ENCODE measurements around the gene MAK.
"Not testable (repeated sequence)": the region's sequence is repeated elsewhere in the genome, so short reads cannot be mapped to it uniquely, and the experiment has no call there.

The MAK gene

DNA sequence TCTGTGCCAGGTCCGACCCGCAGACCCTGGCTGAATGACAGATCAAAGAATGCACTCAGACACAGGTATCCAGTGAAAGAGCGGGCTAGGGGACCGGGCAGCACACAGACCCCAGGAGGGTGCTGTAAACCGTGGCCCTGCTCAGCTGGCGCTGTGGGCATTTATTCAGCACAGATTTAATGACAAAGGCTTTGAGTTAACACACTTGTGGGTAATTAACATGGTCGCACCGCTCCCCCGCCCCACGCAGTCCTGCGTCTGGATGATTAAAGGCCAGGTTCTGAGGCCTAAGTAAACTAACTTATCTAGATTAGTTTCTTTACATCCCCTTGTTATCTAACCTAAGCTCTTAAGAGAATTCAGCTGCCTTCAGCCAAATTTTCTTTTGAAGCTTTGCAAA is 3.5 kb downstream of the MAK start:
- TF ChIP-seq, protein P1, sequence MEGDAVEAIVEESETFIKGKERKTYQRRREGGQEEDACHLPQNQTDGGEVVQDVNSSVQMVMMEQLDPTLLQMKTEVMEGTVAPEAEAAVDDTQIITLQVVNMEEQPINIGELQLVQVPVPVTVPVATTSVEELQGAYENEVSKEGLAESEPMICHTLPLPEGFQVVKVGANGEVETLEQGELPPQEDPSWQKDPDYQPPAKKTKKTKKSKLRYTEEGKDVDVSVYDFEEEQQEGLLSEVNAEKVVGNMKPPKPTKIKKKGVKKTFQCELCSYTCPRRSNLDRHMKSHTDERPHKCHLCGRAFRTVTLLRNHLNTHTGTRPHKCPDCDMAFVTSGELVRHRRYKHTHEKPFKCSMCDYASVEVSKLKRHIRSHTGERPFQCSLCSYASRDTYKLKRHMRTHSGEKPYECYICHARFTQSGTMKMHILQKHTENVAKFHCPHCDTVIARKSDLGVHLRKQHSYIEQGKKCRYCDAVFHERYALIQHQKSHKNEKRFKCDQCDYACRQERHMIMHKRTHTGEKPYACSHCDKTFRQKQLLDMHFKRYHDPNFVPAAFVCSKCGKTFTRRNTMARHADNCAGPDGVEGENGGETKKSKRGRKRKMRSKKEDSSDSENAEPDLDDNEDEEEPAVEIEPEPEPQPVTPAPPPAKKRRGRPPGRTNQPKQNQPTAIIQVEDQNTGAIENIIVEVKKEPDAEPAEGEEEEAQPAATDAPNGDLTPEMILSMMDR (IDR thresholded peaks at IDR 0.05; ENCODE audit: insufficient read depth, low read length, poor library complexity, severe bottlenecking): no peak
- no peak for DNase-seq (ENCODE audit: extremely low read depth, insufficient read length)

DNA sequence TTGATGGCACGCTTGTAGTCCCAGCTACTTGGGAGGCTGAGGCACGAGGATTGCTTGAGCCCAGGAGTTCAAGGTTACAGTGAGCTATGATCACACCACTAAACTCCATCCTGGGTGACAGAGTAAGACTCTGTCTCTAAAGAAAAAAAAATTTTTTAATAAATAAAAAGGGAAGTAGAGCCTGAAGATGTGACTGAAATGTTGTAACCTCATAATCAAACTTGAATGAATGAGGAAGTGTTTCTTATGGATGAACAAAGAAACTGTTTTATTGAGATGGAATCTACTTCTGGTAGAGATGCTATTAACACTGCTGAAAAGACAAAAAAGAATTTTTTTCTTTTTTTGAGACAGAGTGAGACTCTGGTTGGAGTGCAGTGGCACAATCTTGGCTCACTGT is 6.7 kb downstream of the MAK start:
- no peaks in the 10 kb centered on the region for H3K36me3 ChIP-seq (ENCODE audit: control insufficient read depth, insufficient read depth, low read length)
- H3K4me3 ChIP-seq (replicated peaks; ENCODE audit: low read depth, low read length): no peak overlapping the region
- DNase-seq (ENCODE audit: extremely low read depth, insufficient read length): no peak
- no peaks in the 10 kb centered on the region for H3K27me3 ChIP-seq (replicated peaks; ENCODE audit: control insufficient read depth, insufficient read depth, low read length)
- TF ChIP-seq, protein P1 (IDR thresholded peaks at IDR 0.05; ENCODE audit: insufficient read depth, low read length, poor library complexity, severe bottlenecking): no peak

More for the DNA sequence above, 3.5 kb downstream of the MAK start:
- Histone ChIP-seq H3K4me3 (replicated peaks; ENCODE audit: low read depth, low read length) (no peak overlapping the region), H3K27me3 (replicated peaks; ENCODE audit: control insufficient read depth, insufficient read depth, low read length) (no peaks in the 10 kb centered on the region), H3K36me3 (ENCODE audit: control insufficient read depth, insufficient read depth, low read length) (no peaks in the 10 kb centered on the region)

DNA sequence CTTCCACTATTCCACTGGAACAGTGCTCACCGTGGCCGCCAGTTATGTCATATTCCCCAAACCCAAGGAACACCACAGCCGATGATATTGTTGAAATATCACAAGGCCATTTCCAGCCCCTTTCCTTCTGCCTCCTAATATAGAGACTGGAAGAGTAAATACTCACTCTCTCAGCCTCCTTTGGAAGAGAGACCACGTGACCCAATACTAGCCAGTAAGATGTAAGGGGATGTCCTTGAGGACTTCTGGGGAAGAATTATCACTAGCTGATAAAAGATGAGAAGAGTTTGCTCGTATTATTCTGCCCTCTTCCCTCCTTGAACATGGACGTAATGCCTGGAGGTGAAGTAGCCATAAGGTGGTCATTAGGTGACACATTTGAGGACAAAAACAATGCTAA is 13.5 kb downstream of the MAK start:
- Histone ChIP-seq H3K27me3 (replicated peaks; ENCODE audit: control insufficient read depth, insufficient read depth, low read length) (no peaks in the 10 kb centered on the region), H3K4me3 (replicated peaks; ENCODE audit: low read depth, low read length) (no peak overlapping the region), H3K36me3 (ENCODE audit: control insufficient read depth, insufficient read depth, low read length) (no peaks in the 10 kb centered on the region)
- no peak for DNase-seq (ENCODE audit: extremely low read depth, insufficient read length)
- TF ChIP-seq, protein P1 (IDR thresholded peaks at IDR 0.05; ENCODE audit: insufficient read depth, low read length, poor library complexity, severe bottlenecking): no peak

GRCh38 chr6:10824297-10824696 is 14.0 kb downstream of the MAK start:
- no peaks in the 10 kb centered on the region for H3K36me3 ChIP-seq (ENCODE audit: control insufficient read depth, insufficient read depth, low read length)
- no peak overlapping the region for H3K4me3 ChIP-seq (replicated peaks; ENCODE audit: low read depth, low read length)
- H3K27me3 ChIP-seq (replicated peaks; ENCODE audit: control insufficient read depth, insufficient read depth, low read length): no peaks in the 10 kb centered on the region
- TF ChIP-seq, protein P1 (IDR thresholded peaks at IDR 0.05; ENCODE audit: insufficient read depth, low read length, poor library complexity, severe bottlenecking): no peak
- no peak for DNase-seq (ENCODE audit: extremely low read depth, insufficient read length)

- H3K27me3 ChIP-seq (replicated peaks; ENCODE audit: control insufficient read depth, insufficient read depth, low read length); DNase-seq (ENCODE audit: extremely low read depth, insufficient read length); H3K36me3 ChIP-seq (ENCODE audit: control insufficient read depth, insufficient read depth, low read length); H3K4me3 ChIP-seq (replicated peaks; ENCODE audit: low read depth, low read length): not testable (repeated sequence)
These were observed 24.2 kb downstream of the MAK start for GRCh38 chr6:10814176-10814575.

- H3K36me3 ChIP-seq (ENCODE audit: control insufficient read depth, insufficient read depth, low read length): no peaks in the 10 kb centered on the region
- no peaks in the 10 kb centered on the region for H3K27me3 ChIP-seq (replicated peaks; ENCODE audit: control insufficient read depth, insufficient read depth, low read length)
- TF ChIP-seq, protein P1 (IDR thresholded peaks at IDR 0.05; ENCODE audit: insufficient read depth, low read length, poor library complexity, severe bottlenecking): no peak
- no peak overlapping the region for H3K4me3 ChIP-seq (replicated peaks; ENCODE audit: low read depth, low read length)
- no peak for DNase-seq (ENCODE audit: extremely low read depth, insufficient read length)
These were observed 29.2 kb downstream of the MAK start for GRCh38 chr6:10809098-10809497.
